ENCODE measurements around the gene SPG21. TPM values are rescaled to one million over a fixed set of nuclear protein-coding genes. Genes with fewer than 3 reads are reported as not detected.

SPG21 gene
- total and polyA plus RNA-seq, 2 of the 4 experiments (the other 2 are of a cell fraction): 59.9 to 60.8 TPM

DNA sequence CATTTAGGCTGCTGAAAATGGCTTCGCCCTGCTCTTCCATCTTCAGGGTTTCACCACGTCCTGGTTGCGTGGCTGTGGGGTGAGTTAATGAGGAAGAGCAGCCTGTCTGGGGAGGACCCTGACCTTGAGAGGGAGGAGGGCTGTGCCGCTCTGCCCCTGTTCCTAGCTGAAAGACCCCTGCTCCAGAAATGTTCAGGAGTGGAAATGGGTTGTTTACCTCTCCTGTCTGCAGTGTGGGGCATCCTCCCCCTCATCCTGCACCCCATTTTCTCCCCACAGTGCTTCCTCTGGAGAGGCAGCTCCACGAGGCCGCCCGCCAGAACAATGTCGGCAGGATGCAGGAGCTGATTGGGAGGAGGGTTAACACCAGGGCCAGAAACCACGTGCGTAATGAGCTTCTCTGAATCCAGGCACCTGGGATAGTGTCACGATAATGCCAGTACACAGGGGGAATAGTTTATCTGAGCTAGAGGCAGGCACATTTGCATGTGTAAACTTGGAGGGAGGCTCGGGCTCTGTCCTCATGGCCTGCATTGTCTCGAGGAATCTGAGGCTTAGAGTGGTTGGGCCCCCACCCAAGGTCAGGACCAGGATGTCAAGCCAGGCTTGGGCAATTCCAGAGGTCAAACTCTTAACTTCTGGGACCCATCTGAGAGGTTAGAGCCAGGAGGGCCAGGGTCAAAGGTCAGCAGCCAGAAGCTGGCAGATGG lies 74.0 kb downstream of the SPG21 start:
- no peaks in the 10 kb centered on the region for H4K20me1 ChIP-seq (ENCODE audit: insufficient read depth, low read length)
- H2BK5ac ChIP-seq (ENCODE audit: low read depth, low read length, poor library complexity, severe bottlenecking): no peak overlapping the region
- ATAC-seq (ENCODE audit: low read depth): no peak
- H2AFZ ChIP-seq (replicated peaks; ENCODE audit: low read length, poor library complexity): no peak overlapping the region
- no peak overlapping the region for H3K14ac ChIP-seq (replicated peaks; ENCODE audit: low read depth, low read length)
- no peaks in the 10 kb centered on the region for H3K27me3 ChIP-seq (ENCODE audit: control insufficient read depth, insufficient read depth, low read length)
- H3K56ac ChIP-seq (ENCODE audit: extremely low read depth, insufficient read depth, low read length): no peak overlapping the region
- no TSS peak for BruUV-seq (replicated peaks)
- no peak overlapping the region for H2BK15ac ChIP-seq (ENCODE audit: low read depth, low read length)
- TF ChIP-seq BHLHE40 (IDR thresholded peaks at IDR 0.05; ENCODE audit: low read depth, low read length) (no peak), MAZ (IDR thresholded peaks at IDR 0.05; ENCODE audit: borderline replicate concordance, low read depth, low read length) (no peak)
- no peak overlapping the region for H3K23ac ChIP-seq (ENCODE audit: low read depth, low read length)
- dilution Hi-C loops (cut with HindIII; ENCODE audit: low sequenced_read_pairs, unreplicated experiment) (no loop called here), in situ Hi-C loops (cut with MboI; ENCODE audit: low sequenced_read_pairs) (no loop called here), intact Hi-C loops (cut with micrococcal nuclease) (no loop called here)
- no peak overlapping the region for H2BK120ac ChIP-seq (ENCODE audit: low read depth, low read length)
- 63% methylated on average over 6 of the region's 13 CpGs; no CpG with 5 or more reads in 1 of the 2 experiments for WGBS, 2 experiments (ENCODE audit: extremely low coverage in 2 of 2, insufficient read length in 1 of 2)
- H2AK5ac ChIP-seq (ENCODE audit: low read depth, low read length): no peak overlapping the region
- no peaks in the 10 kb centered on the region for H3K36me3 ChIP-seq (ENCODE audit: control insufficient read depth, insufficient read depth, low read length)
- no peak overlapping the region for H4K8ac ChIP-seq (ENCODE audit: low read depth in 2 of 2, low read length in 2 of 2)
- no peak for DNase-seq
- POLR2A ChIA-PET (ENCODE audit: unreplicated experiment): interaction anchor here (0.5 to 0.6 kb wide), 2 partner anchors 73 to 1481 kb away, joined by 5 read pairs; no protein-coding TSS in a partner anchor
- H3K27ac ChIP-seq (ENCODE audit: insufficient read depth, low read length): no peak overlapping the region
- no peaks in the 10 kb centered on the region for H3K9me3 ChIP-seq (ENCODE audit: control insufficient read depth, insufficient read depth, low read length)
- no peak overlapping the region for H2AK9ac ChIP-seq (replicated peaks; ENCODE audit: low read depth, low read length, poor library complexity)
- no peak overlapping the region for H3K4ac ChIP-seq (ENCODE audit: low read depth, low read length)
- H2BK20ac ChIP-seq (ENCODE audit: low read depth, low read length): no peak overlapping the region
- no peak overlapping the region for H3K18ac ChIP-seq (ENCODE audit: low read depth, low read length)
- CTCF ChIA-PET: interaction anchor here (0.7 kb wide), 1 partner anchor 106 kb away, joined by 3 read pairs; no protein-coding TSS in a partner anchor
- no peak overlapping the region for H4K91ac ChIP-seq (ENCODE audit: insufficient read depth, low read depth, low read length)
- H3K9me1 ChIP-seq (ENCODE audit: insufficient read depth, low read length): peaks cover 4% of the 10 kb centered on the region; the same call in 1 of the 2 replicates
- no peaks in the 10 kb centered on the region; a peak in 1 of 4 replicates for H3K79me1 ChIP-seq (ENCODE audit: low read depth in 1 of 2, low read length in 2 of 2)
- H3K4me1 ChIP-seq (ENCODE audit: control insufficient read depth, insufficient read depth, low read length): 0 out of 2 replicates have a peak, but pooled peaks cover 2% of the 10 kb centered on the region
- H3K9ac ChIP-seq (ENCODE audit: low read depth, low read length): no peak overlapping the region
- no peak overlapping the region for H3K4me3 ChIP-seq (ENCODE audit: insufficient read depth, low read depth, low read length)
- no peak overlapping the region for H3K4me2 ChIP-seq (ENCODE audit: low read depth, low read length)
- no peak overlapping the region for H4K5ac ChIP-seq (ENCODE audit: low read depth, low read length)

Other genes starting within 250 kb of the SPG21 start
- under 0.01 TPM in 1 of 2 replicates, not detected in the other for gene RBPMS2, start 214.3 kb downstream of the SPG21 start, total RNA-seq (2012; rRNA removed)
- 2.3 and 2.8 TPM in 2 replicates for gene RBPMS2, start 214.3 kb downstream of the SPG21 start, polyA plus RNA-seq (2012; rRNA removed)
- gene PIF1, start 164.3 kb downstream of the SPG21 start, total RNA-seq (2012; rRNA removed): 3.9 and 5.3 TPM in 2 replicates
- gene PIF1, start 164.3 kb downstream of the SPG21 start, polyA plus RNA-seq (2012; rRNA removed): 19.2 and 19.9 TPM in 2 replicates
- 18.6 and 19.0 TPM in 2 replicates for gene PLEKHO2, start 148.0 kb downstream of the SPG21 start, total RNA-seq (2012; rRNA removed)
- gene PLEKHO2, start 148.0 kb downstream of the SPG21 start, polyA plus RNA-seq (2012; rRNA removed): 22.5 and 24.6 TPM in 2 replicates
- 2.8 and 3.6 TPM in 2 replicates for gene ANKDD1A, start 78.0 kb downstream of the SPG21 start, total RNA-seq (2012; rRNA removed)
- gene ANKDD1A, start 78.0 kb downstream of the SPG21 start, polyA plus RNA-seq (2012; rRNA removed): 3.0 and 4.9 TPM in 2 replicates
- gene MTFMT, start 39.7 kb upstream of the SPG21 start, total RNA-seq (2012; rRNA removed): 19.4 and 21.3 TPM in 2 replicates
- 7.3 and 8.9 TPM in 2 replicates for gene MTFMT, start 39.7 kb upstream of the SPG21 start, polyA plus RNA-seq (2012; rRNA removed)
- gene SLC51B, start 55.5 kb upstream of the SPG21 start, total RNA-seq (2012; rRNA removed): not detected in 2 replicates
- 0.16 TPM in 1 of 2 replicates, not detected in the other for gene SLC51B, start 55.5 kb upstream of the SPG21 start, polyA plus RNA-seq (2012; rRNA removed)
- under 0.01 and 0.18 TPM in 2 replicates for gene RASL12, start 78.1 kb upstream of the SPG21 start, total RNA-seq (2012; rRNA removed)
- gene RASL12, start 78.1 kb upstream of the SPG21 start, polyA plus RNA-seq (2012; rRNA removed): 0.19 and 0.22 TPM in 2 replicates
- not detected in 2 replicates for gene KBTBD13, start 86.8 kb upstream of the SPG21 start, total RNA-seq (2012; rRNA removed)
- gene KBTBD13, start 86.8 kb upstream of the SPG21 start, polyA plus RNA-seq (2012; rRNA removed): not detected in 2 replicates
- gene UBAP1L, start 125.3 kb upstream of the SPG21 start, total RNA-seq (2012; rRNA removed): 0.28 and 0.36 TPM in 2 replicates
- 1.1 TPM in 2 replicates for gene UBAP1L, start 125.3 kb upstream of the SPG21 start, polyA plus RNA-seq (2012; rRNA removed)
- gene PDCD7, start 143.9 kb upstream of the SPG21 start, total RNA-seq (2012; rRNA removed): 4.7 and 8.1 TPM in 2 replicates
- 8.1 and 12.3 TPM in 2 replicates for gene PDCD7, start 143.9 kb upstream of the SPG21 start, polyA plus RNA-seq (2012; rRNA removed)
- gene CLPX, start 195.4 kb upstream of the SPG21 start, total RNA-seq (2012; rRNA removed): 25.8 and 29.4 TPM in 2 replicates
- gene CLPX, start 195.4 kb upstream of the SPG21 start, polyA plus RNA-seq (2012; rRNA removed): 21.5 and 26.9 TPM in 2 replicates
- under 0.01 TPM in 1 of 2 replicates, not detected in the other for gene CILP, start 221.6 kb upstream of the SPG21 start, total RNA-seq (2012; rRNA removed)
- gene CILP, start 221.6 kb upstream of the SPG21 start, polyA plus RNA-seq (2012; rRNA removed): 0.01 and 0.02 TPM in 2 replicates